GM12873 (cell line): ENCODE measurements around the gene ZNF57.

Experiments
- CTCF ChIP-seq: IDR thresholded peaks from 2 replicates; pipeline ENCODE4 v1.5.1; 2012; ENCODE audit warnings: low read depth, mild to moderate bottlenecking, moderate library complexity, low read length, control low read depth; ENCODE audit not compliant: insufficient read depth; ENCODE audit errors: missing control alignments

Gene ZNF57

DNA sequence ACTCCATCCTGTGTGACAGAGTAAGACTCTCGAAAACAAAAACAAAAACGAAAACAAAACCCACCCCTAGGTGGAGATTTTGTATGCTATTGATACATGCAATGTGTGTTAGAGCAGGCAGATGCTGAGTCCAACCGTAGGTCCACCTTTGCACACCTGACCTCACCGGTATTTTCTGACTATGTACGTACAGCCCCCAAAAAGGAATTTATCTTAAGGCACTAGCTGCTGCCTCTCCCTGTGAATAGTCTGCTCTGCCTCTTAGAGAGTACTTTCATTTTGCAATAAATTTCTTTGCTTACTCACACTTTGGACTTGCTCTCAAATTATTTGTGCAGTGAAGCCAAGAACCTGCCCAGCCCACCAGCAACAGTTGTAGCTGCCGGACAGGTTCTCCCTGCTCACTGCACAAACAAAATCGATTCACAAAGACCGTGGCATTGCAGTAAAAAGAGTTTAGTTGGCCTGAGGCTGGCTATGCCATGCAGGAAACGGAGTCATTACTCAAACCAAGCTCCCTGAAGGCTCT lies 52.3 kb downstream of the ZNF57 start:
- TF ChIP-seq CTCF = peak; percentile 11

DNA sequence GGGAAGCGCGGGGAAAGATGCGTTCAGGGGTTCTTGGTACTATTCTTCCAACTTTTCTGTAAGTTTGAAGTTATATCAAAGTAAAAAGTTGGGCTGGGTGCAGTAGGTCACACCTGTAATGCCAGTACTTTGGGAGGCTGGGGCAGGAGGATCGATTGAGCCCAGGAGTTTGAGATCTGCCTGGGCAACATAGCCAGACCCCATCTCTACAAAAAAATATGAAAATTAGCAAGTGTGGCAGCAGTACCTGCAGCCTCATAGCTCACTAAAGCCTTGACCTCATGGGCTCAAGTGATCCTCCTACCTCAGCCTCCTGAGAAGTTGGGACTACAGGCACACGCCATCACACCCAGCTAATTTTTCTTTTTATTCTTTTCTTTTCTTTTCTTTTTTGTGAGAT lies 56.4 kb downstream of the ZNF57 start:
- TF ChIP-seq CTCF = no peak

DNA sequence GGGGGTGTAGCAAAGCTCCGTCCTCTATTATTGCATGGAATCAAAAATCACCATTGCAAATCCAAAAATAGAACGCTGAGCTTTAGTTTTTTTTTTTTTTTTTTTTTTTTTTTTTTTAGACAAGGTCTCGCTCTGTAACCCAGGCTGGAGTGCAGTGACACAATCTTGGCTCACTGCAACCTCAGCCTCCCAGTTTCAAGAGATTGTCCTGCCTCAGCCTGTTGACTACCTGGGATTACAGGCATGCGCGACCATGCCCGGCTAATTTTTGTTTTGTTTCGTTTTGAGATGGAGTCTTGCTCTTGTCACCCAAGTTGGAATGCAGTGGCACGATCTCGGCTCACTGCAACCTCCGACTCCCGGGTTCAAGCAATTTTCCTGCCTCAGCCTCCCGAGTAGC lies 59.4 kb downstream of the ZNF57 start:
- no peak for TF ChIP-seq CTCF

DNA sequence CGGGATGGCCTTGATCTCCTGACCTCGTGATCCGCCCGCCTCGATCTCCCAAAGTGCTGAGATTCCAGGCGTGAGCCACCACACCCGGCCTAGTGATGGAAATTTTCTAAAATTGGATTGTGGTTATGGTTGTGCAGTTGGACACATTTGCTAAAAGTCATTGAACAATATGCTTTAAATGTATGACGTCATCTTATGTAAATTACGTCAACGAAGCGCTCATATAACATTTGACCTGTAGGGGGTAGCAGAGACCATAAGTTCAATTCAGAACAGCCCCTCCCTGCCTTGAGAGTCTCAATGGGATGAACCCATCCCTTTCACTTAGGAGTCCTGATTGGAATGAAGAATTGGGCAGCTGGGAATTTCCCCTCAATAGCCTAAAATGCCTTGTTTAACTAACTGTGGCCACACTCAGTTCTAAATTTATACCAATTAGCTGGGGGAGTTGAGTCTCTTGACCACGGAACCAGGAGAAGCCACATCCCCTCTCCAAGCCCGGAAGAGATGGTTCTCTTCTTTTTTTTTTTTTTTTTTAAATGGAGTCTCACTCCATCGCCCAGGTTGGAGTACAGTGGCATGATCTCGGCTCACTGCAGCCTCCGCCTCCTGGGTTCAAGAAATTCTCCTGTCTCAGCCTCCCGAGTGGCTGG lies 61.4 kb downstream of the ZNF57 start:
- peak; percentile 75 for TF ChIP-seq CTCF

DNA sequence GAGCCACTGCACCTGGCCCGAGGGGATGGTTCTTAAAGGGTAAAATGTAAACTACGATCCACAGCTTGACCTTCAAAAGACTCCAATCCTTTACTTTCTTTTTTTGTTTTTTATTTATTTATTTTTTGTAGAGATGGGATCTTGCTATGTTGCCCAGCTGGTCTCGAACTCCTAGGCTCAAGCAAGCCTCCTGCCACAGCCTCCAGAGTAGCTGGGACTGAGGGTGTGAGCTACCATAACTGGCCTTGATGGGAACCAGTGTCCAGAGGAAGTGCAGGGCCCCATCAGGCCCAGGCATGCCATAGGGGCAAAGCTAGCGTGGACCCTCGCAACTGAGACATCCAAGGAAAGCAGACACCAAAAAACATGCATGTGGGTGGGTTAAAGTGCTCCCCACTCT lies 62.4 kb downstream of the ZNF57 start:
- no peak for TF ChIP-seq CTCF

DNA sequence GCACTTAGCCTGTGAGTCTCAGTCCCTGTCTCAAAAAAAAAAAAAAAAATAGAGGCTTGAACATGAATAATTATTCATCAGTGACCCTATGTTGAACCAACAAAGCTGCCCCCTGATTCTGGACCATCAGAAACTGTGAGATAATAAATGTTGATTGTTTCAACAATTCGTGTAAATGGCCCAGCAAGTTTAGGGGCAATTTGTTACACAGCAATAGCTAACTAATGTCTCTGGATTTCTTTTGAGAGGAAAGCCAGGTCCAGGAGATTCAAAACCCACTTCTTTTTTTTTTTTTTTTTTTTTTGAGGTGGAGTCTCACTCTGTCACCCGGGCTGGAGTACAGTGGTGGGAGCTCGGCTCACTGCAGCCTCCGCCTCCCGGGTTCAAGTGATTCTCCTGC lies 64.1 kb downstream of the ZNF57 start:
- no peak for TF ChIP-seq CTCF

DNA sequence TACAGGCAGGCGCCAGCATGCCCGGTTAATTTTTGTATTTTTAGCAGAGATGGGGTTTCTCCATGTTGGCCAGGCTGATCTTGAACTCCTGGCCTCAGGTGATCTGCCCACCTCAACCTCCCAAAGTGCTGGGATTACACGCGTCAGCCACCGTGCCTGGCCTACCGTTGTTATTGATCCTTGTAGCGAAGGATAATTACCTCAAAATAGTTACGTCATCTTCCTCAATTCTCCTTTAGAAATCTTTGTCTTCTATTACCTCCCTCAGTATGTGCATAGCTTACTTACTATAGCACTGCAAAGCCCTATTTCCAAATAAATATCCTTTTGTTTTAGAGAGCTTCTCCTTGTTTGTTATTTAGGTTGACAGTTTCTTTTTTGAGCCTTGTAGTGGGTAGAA lies 67.2 kb downstream of the ZNF57 start:
- no peak for TF ChIP-seq CTCF
